ENCODE measurements around the gene CNOT6. TPM values are rescaled to one million over a fixed set of nuclear protein-coding genes. Genes with fewer than 3 reads are reported as not detected.

The CNOT6 gene
- total RNA-seq, 1 experiment from 2014 or later = 32.8 TPM

GRCh38 chr5:180622910-180623309 lies 128.7 kb downstream of the CNOT6 start:
- Histone ChIP-seq H3K27ac (ENCODE audit: low read length) (no peak overlapping the region), H3K9me3 (ENCODE audit: control insufficient read depth, insufficient read depth, low read depth, low read length) (no peaks in the 10 kb centered on the region), H3K4me3 (ENCODE audit: low read depth in 2 of 2, low read length in 2 of 2) (no peak overlapping the region), H3K36me3 (ENCODE audit: control insufficient read depth, insufficient read depth, low read length) (no peaks in the 10 kb centered on the region), H3K27me3 (ENCODE audit: control insufficient read depth, insufficient read depth, low read length) (no peaks in the 10 kb centered on the region; the same call in 1 of the 2 replicates), H3K4me1 (ENCODE audit: control insufficient read depth, insufficient read depth, low read length) (no peaks in the 10 kb centered on the region)
- CTCF ChIA-PET = no interaction called here
- intact Hi-C loops (cut with micrococcal nuclease; ENCODE audit: unreplicated experiment) = no loop called here
- no TSS peak for BruUV-seq (replicated peaks)
- ATAC-seq (no peak), DNase-seq (ENCODE audit: low read depth, low spot score) (no peak)
- in situ Hi-C loops (cut with HindIII; ENCODE audit: low pct_unique_long_range_greater_than_20kb, low sequenced_read_pairs) = no loop called here
- TF ChIP-seq CTCF (IDR thresholded peaks at IDR 0.05) (no peak), REST (IDR thresholded peaks at IDR 0.05; ENCODE audit: insufficient read depth in 1 of 2, low read depth in 2 of 2, low read length in 1 of 2) (no peak), POLR2AphosphoS5 (IDR thresholded peaks at IDR 0.05; ENCODE audit: low read depth, low read length) (no peak), SIN3A (IDR thresholded peaks at IDR 0.05; ENCODE audit: borderline replicate concordance, insufficient read depth, low read depth, low read length) (no peak), TCF7L2 (IDR thresholded peaks at IDR 0.05; ENCODE audit: low read depth, low read length) (no peak)
- POLR2A ChIA-PET = no interaction called here

DNA sequence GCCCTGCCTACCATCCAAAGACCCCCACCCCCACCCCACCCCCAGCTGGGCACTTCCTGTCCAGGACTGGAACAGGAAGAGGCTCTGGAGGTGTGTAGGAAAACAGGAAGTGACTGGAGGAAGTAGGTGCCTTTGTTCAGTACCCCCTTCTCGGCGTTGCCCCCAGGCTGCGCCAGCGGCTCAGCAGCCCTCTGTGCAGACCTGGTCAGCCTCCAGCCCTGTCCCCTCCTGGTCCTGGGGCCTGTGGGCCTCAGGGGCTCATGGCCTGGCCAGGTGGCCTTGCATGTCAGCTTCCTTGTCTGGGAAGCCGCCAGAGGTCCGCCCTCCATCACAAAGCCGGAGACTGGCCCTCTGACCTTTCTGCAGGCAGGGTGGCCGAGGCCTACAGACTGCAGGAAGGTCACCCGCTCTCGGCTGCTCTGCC lies 129.2 kb downstream of the CNOT6 start:
- Histone ChIP-seq H3K4me3 (ENCODE audit: low read depth in 2 of 2, low read length in 2 of 2) (no peak overlapping the region), H3K9me3 (ENCODE audit: control insufficient read depth, insufficient read depth, low read depth, low read length) (no peaks in the 10 kb centered on the region), H3K4me1 (ENCODE audit: control insufficient read depth, insufficient read depth, low read length) (no peaks in the 10 kb centered on the region), H3K27me3 (ENCODE audit: control insufficient read depth, insufficient read depth, low read length) (no peaks in the 10 kb centered on the region; the same call in 1 of the 2 replicates), H3K36me3 (ENCODE audit: control insufficient read depth, insufficient read depth, low read length) (no peaks in the 10 kb centered on the region), H3K27ac (ENCODE audit: low read length) (no peak overlapping the region)
- no TSS peak for BruUV-seq (replicated peaks)
- no peak for ATAC-seq
- intact Hi-C loops (cut with micrococcal nuclease; ENCODE audit: unreplicated experiment) = no loop called here
- in situ Hi-C loops (cut with HindIII; ENCODE audit: low pct_unique_long_range_greater_than_20kb, low sequenced_read_pairs) = no loop called here
- CTCF ChIA-PET = no interaction called here
- no peak for DNase-seq (ENCODE audit: low read depth, low spot score)
- TF ChIP-seq REST (IDR thresholded peaks at IDR 0.05; ENCODE audit: insufficient read depth in 1 of 2, low read depth in 2 of 2, low read length in 1 of 2) (no peak), CTCF (IDR thresholded peaks at IDR 0.05) (no peak)
- POLR2A ChIA-PET = no interaction called here
